Stomach (tissue), 4 donors: ENCODE measurements around the gene BHMT.

Source experiments
- POLR2A ChIP-seq, 4 donors: fragments of 450-650 bp; IDR thresholded peaks; one replicate each; pipeline ENCODE4 v1.6.1; 2016; ENCODE audit warnings: antibody characterized with exemption in 4 of 4, control low read depth in 2 of 4, mild to moderate bottlenecking in 1 of 4, moderate library complexity in 1 of 4
- TF ChIP-seq, protein P1 (sequence below), 7 experiments: fragments of 450-650 bp in 4 of 7; fragments of 200-600 bp in 3 of 7; sonication (generic) in 3 of 7; IDR thresholded peaks; one replicate each; pipeline ENCODE4 v1.5.1; 2016 to 2019; ENCODE audit warnings: antibody characterized with exemption in 7 of 7, control low read depth in 2 of 7, mild to moderate bottlenecking in 1 of 7

DNA sequence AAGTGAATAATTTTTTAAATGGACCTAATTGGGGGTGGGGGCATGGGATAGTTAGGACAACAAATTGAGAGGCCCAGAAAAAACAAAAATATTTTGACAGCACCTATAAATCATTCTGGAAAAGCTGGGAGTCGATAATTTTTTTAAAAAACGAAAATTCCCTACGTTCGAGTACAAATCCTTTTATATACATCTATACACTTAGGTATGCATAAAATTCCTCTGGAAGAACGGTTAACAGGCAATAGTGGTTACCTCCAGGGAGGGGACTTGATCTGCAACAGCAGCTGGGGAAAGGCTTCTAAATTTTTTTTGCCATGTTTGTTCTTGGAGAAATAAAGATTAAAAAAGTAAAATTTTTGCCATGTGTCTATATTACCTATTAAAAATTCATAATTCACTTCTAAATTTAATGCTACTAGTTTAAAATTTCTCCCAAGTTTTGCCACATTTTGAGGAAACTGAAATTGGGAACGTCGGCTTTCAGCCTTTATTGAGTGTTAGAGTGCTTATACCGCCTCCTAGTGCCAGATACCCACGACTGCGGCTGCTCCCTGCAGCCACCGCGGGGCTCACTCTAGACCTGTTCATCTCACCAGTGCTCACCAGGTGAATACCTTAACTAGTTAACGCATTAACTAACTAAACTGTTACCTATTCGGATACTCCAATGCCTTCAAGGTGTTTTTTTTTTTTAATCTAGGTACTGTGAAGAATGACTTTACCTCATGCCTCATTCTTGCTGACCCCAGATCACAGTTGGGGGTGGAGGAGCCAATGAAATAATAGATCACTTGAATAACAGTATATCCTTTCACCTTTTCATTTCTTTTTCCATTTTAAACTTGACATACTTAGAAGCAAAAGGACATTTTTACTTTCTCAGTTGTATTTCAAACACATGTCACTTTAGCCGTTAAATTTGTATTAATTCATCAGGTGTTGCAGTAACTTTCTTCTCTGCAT, 1.8 kb upstream of the BHMT start:
- TF ChIP-seq, protein P1, sequence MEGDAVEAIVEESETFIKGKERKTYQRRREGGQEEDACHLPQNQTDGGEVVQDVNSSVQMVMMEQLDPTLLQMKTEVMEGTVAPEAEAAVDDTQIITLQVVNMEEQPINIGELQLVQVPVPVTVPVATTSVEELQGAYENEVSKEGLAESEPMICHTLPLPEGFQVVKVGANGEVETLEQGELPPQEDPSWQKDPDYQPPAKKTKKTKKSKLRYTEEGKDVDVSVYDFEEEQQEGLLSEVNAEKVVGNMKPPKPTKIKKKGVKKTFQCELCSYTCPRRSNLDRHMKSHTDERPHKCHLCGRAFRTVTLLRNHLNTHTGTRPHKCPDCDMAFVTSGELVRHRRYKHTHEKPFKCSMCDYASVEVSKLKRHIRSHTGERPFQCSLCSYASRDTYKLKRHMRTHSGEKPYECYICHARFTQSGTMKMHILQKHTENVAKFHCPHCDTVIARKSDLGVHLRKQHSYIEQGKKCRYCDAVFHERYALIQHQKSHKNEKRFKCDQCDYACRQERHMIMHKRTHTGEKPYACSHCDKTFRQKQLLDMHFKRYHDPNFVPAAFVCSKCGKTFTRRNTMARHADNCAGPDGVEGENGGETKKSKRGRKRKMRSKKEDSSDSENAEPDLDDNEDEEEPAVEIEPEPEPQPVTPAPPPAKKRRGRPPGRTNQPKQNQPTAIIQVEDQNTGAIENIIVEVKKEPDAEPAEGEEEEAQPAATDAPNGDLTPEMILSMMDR (IDR thresholded peaks at IDR 0.05) = peak in 2 of 7 experiments; percentile 14 to 25
- no peak for TF ChIP-seq POLR2A (IDR thresholded peaks at IDR 0.05)
